ENCODE data around the gene ZNF438. TPM values are rescaled to one million over a fixed set of nuclear protein-coding genes. Genes with fewer than 3 reads are reported as not detected.
A peak's percentile ranks its signal among the peaks of the same experiment; 100 is the strongest.

ZNF438 gene
- total RNA-seq, 2 donors from 2014 or later = 2.6 to 2.9 TPM

GRCh38 chr10:31004611-31005193 is 27.0 kb downstream of the ZNF438 start:
- Histone ChIP-seq H3K27me3 (no peaks in the 10 kb centered on the region), H3K9me3 (no peaks in the 10 kb centered on the region), H3K36me3 (replicated peaks in 1 of 2; ENCODE audit: insufficient read depth in 1 of 2, low read depth in 2 of 2) (no peaks in the 10 kb centered on the region), H3K4me3 (no peak overlapping the region), H3K27ac (no peak overlapping the region), H3K4me1 (peaks cover 9% of the 10 kb centered on the region)
- DNase-seq (no peak), ATAC-seq (no peak)
- WGBS, 2 donors = 75 to 88% methylated on average over 3 of the region's 3 CpGs
- TF ChIP-seq POLR2A (IDR thresholded peaks at IDR 0.05) = no peak
- no peak for TF ChIP-seq CTCF (IDR thresholded peaks at IDR 0.05)
- intact Hi-C loops (cut with DNase I) = no loop called here

- WGBS, 2 donors = 86 to 90% methylated on average over 2 of the region's 2 CpGs
- TF ChIP-seq POLR2A (IDR thresholded peaks at IDR 0.05) = no peak
- no peak for TF ChIP-seq CTCF (IDR thresholded peaks at IDR 0.05)
- Histone ChIP-seq H3K4me1 (peaks cover 14% of the 10 kb centered on the region), H3K27ac (no peak overlapping the region), H3K36me3 (replicated peaks in 1 of 2; ENCODE audit: insufficient read depth in 1 of 2, low read depth in 2 of 2) (no peaks in the 10 kb centered on the region), H3K4me3 (no peak overlapping the region), H3K9me3 (no peaks in the 10 kb centered on the region), H3K27me3 (no peaks in the 10 kb centered on the region)
- DNase-seq (no peak), ATAC-seq (no peak)
- intact Hi-C loops (cut with DNase I) = no loop called here
Measured at GRCh38 chr10:31001740-31002139, 29.9 kb downstream of the ZNF438 start.

GRCh38 chr10:31000867-31001266 is 30.8 kb downstream of the ZNF438 start:
- Histone ChIP-seq H3K36me3 (replicated peaks in 1 of 2; ENCODE audit: insufficient read depth in 1 of 2, low read depth in 2 of 2) (no peaks in the 10 kb centered on the region), H3K27me3 (no peaks in the 10 kb centered on the region), H3K4me3 (no peak overlapping the region), H3K27ac (peak overlapping the region in 1 of 4 donors; percentile 51), H3K9me3 (no peaks in the 10 kb centered on the region), H3K4me1 (peaks cover 14% of the 10 kb centered on the region)
- no peak for ATAC-seq
- intact Hi-C loops (cut with DNase I) = no loop called here
- WGBS, 2 donors = 75 to 91% methylated on average over 2 of the region's 2 CpGs
- no peak for DNase-seq
- TF ChIP-seq POLR2A (IDR thresholded peaks at IDR 0.05) (no peak), CTCF (IDR thresholded peaks at IDR 0.05) (no peak)

- peaks cover 14% of the 10 kb centered on the region for H3K4me1 ChIP-seq
- 10 to 14% methylated on average over 3 of the region's 3 CpGs for WGBS, 2 donors
- ATAC-seq = no peak
- no peaks in the 10 kb centered on the region for H3K36me3 ChIP-seq (replicated peaks in 1 of 2; ENCODE audit: insufficient read depth in 1 of 2, low read depth in 2 of 2)
- H3K27me3 ChIP-seq = no peaks in the 10 kb centered on the region
- peak overlapping the region in 1 of 4 donors; percentile 51 for H3K27ac ChIP-seq
- TF ChIP-seq POLR2A (IDR thresholded peaks at IDR 0.05) = no peak
- TF ChIP-seq CTCF (IDR thresholded peaks at IDR 0.05) = no peak
- intact Hi-C loops (cut with DNase I) = no loop called here
- H3K4me3 ChIP-seq = no peak overlapping the region
- no peak for DNase-seq
- no peaks in the 10 kb centered on the region for H3K9me3 ChIP-seq
Measured at GRCh38 chr10:31000071-31000782, 31.4 kb downstream of the ZNF438 start.
